Activated CD8-positive, alpha-beta memory T cell treated with anti-CD3 and anti-CD28 coated beads for 36 hours (primary cell): ENCODE data around the gene PPP5C. TPM values are rescaled to one million over a fixed set of nuclear protein-coding genes. Genes with fewer than 3 reads are reported as not detected.
"Not testable (repeated sequence)": the region's sequence is repeated elsewhere in the genome, so short reads cannot be mapped to it uniquely, and the experiment has no call there.

Source experiments
- CTCF ChIA-PET: fragments of 350-600 bp; sonication (Branson Sonifier 250); formaldehyde crosslinking; loops from one replicate; lab custom pipeline; 2021; ENCODE audit warnings: antibody characterized with exemption; lab: Charles Lee
- POLR2A ChIA-PET: fragments of 350-600 bp; sonication (Branson Sonifier 250); formaldehyde crosslinking; loops from one replicate; lab custom pipeline; 2021; ENCODE audit warnings: antibody characterized with exemption; lab: Charles Lee
- total RNA-seq, 2 experiments: library from RNA; stranded (reverse); gene quantifications; one replicate each; pipeline ENCODE4 v1.2.3, GENCODE V29; 2021

Gene PPP5C
- total RNA-seq, 2 experiments from 2014 or later, result 135 to 136 TPM

DNA sequence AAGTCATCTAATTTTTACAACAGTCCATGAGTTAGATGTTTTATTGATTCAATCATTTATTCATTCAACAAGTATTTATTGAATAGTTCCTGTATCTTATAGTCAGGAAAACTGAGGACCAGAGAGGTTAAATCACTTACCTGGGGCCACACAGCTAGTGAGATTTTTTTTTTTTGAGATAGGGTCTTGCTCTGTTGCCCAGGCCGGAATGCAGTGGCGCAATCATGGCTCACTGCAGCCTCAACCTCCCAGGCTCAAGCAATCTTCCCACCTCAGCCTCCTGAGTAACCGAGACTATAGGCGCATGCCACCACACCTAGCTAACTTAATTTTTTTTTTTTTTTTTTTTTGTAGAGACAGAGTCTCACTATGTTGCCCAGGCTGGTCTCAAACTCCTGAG lies 88.8 kb downstream of the PPP5C start:
- CTCF ChIA-PET, POLR2A ChIA-PET: not testable (repeated sequence)

Other genes with a start within 250 kb of the PPP5C start
- gene IGFL3, start 222.4 kb upstream of the PPP5C start, total RNA-seq, result not detected
- not detected for gene IGFL2, start 198.8 kb upstream of the PPP5C start, total RNA-seq
- not detected for gene IGFL1, start 117.3 kb upstream of the PPP5C start, total RNA-seq
- not detected for gene HIF3A, start 50.0 kb upstream of the PPP5C start, total RNA-seq
- not detected for gene CCDC8, start 66.5 kb downstream of the PPP5C start, total RNA-seq
- not detected for gene PNMA8C, start 81.8 kb downstream of the PPP5C start, total RNA-seq
- gene PNMA8A, start 124.5 kb downstream of the PPP5C start, total RNA-seq, result 1 to 10 TPM; 1.1 to 1.2 TPM
- gene PNMA8B, start 148.8 kb downstream of the PPP5C start, total RNA-seq, result under 1 TPM in 1 of 2 experiments, not detected in 1; 0.08 TPM